HG03039 (cell line): ENCODE data around the gene RASEF.

Experiments
- ATAC-seq: cut with Tn5 transposase; IDR thresholded peaks from one replicate; pipeline ENCODE4 v1.9.1; 2021; ENCODE audit warnings: mild to moderate bottlenecking, moderate library complexity; ENCODE audit not compliant: unreplicated experiment

Gene RASEF

GRCh38 chr9:83015897-83016296 lies 47.0 kb downstream of the RASEF start:
- ATAC-seq, result no peak

- ATAC-seq, result no peak
These were observed 48.9 kb downstream of the RASEF start for GRCh38 chr9:83013867-83014605.

- no peak for ATAC-seq
These were observed 49.8 kb downstream of the RASEF start for GRCh38 chr9:83012922-83013838.

- ATAC-seq, result no peak
These were observed 50.6 kb downstream of the RASEF start for GRCh38 chr9:83012168-83012921.

- no peak for ATAC-seq
These were observed 51.3 kb downstream of the RASEF start for GRCh38 chr9:83011611-83012010.

GRCh38 chr9:83007521-83008300 lies 55.2 kb downstream of the RASEF start:
- no peak for ATAC-seq

- no peak for ATAC-seq
These were observed 56.6 kb downstream of the RASEF start for GRCh38 chr9:83006378-83006777.

GRCh38 chr9:83005963-83006362 lies 57.0 kb downstream of the RASEF start:
- ATAC-seq, result no peak

GRCh38 chr9:83005361-83005760 lies 57.6 kb downstream of the RASEF start:
- no peak for ATAC-seq

- ATAC-seq, result no peak
These were observed 60.6 kb downstream of the RASEF start for GRCh38 chr9:83002329-83002728.

GRCh38 chr9:83000765-83001164 lies 62.2 kb downstream of the RASEF start:
- no peak for ATAC-seq

- no peak for ATAC-seq
These were observed 64.5 kb downstream of the RASEF start for GRCh38 chr9:82998409-82998808.

GRCh38 chr9:82997476-82998140 lies 65.3 kb downstream of the RASEF start:
- no peak for ATAC-seq

- no peak for ATAC-seq
These were observed 66.0 kb downstream of the RASEF start for GRCh38 chr9:82996941-82997340.

- ATAC-seq, result no peak
These were observed 68.9 kb downstream of the RASEF start for GRCh38 chr9:82993856-82994605.

GRCh38 chr9:82991671-82992070 lies 71.3 kb downstream of the RASEF start:
- no peak for ATAC-seq

GRCh38 chr9:82989929-82990328 lies 73.0 kb downstream of the RASEF start:
- ATAC-seq, result no peak

- no peak for ATAC-seq
These were observed 74.5 kb downstream of the RASEF start for GRCh38 chr9:82988488-82988887.
